Measurements from ENCODE around the gene NCOA7. TPM values are rescaled to one million over a fixed set of nuclear protein-coding genes. Genes with fewer than 3 reads are reported as not detected.

The NCOA7 gene
- total RNA-seq, 1 donor from 2014 or later, result 7.7 TPM

GRCh38 chr6:125793863-125794262 is 3.1 kb downstream of the NCOA7 start:
- Histone ChIP-seq H3K27ac (no peak overlapping the region), H3K36me3 (no peaks in the 10 kb centered on the region), H3K4me2 (no peak overlapping the region), H3K4me1 (peaks cover 10% of the 10 kb centered on the region), H4K20me1 (ENCODE audit: low read depth) (no peaks in the 10 kb centered on the region), H3K27me3 (no peaks in the 10 kb centered on the region), H3K79me2 (ENCODE audit: low read depth) (no peaks in the 10 kb centered on the region), H3K9ac (no peak overlapping the region), H3K9me3 (ENCODE audit: low read depth) (no peaks in the 10 kb centered on the region), H3F3A (ENCODE audit: low read depth) (peaks cover 19% of the 10 kb centered on the region), H3K4me3 (no peak overlapping the region), H2AFZ (replicated peaks) (no peak overlapping the region)
- Mint-ChIP-seq H3K9me3 (no peaks in the 10 kb centered on the region), H3K27me3 (ENCODE audit: insufficient read depth, low read depth) (peaks cover 2% of the 10 kb centered on the region), H3K27ac (no peak overlapping the region), H3K4me1 (peaks cover 16% of the 10 kb centered on the region), H3K4me3 (no peak overlapping the region), H3K36me3 (no peaks in the 10 kb centered on the region)
- no peak for DNase-seq (ENCODE audit: low spot score)
- TF ChIP-seq EZH2phosphoT487 (IDR thresholded peaks at IDR 0.05) (no peak), CTCF (IDR thresholded peaks at IDR 0.05) (no peak), EZH2 (IDR thresholded peaks at IDR 0.05) (no peak)

- Histone ChIP-seq H3K9me3 (ENCODE audit: low read depth) (no peaks in the 10 kb centered on the region), H3K27ac (no peak overlapping the region), H3K4me2 (no peak overlapping the region), H3K9ac (no peak overlapping the region), H3F3A (ENCODE audit: low read depth) (peaks cover 12% of the 10 kb centered on the region), H3K36me3 (no peaks in the 10 kb centered on the region), H3K79me2 (ENCODE audit: low read depth) (no peaks in the 10 kb centered on the region), H2AFZ (replicated peaks) (no peak overlapping the region), H3K27me3 (no peaks in the 10 kb centered on the region), H4K20me1 (ENCODE audit: low read depth) (no peaks in the 10 kb centered on the region), H3K4me3 (no peak overlapping the region), H3K4me1 (peaks cover 5% of the 10 kb centered on the region)
- no peaks in the 10 kb centered on the region for H3K36me3 Mint-ChIP-seq
- no peak for DNase-seq (ENCODE audit: low spot score)
- H3K4me3 Mint-ChIP-seq, result no peak overlapping the region
- H3K9me3 Mint-ChIP-seq, result no peaks in the 10 kb centered on the region
- H3K27ac Mint-ChIP-seq, result no peak overlapping the region
- H3K27me3 Mint-ChIP-seq (ENCODE audit: insufficient read depth, low read depth), result peaks cover 2% of the 10 kb centered on the region
- TF ChIP-seq CTCF (IDR thresholded peaks at IDR 0.05) (no peak), EZH2phosphoT487 (IDR thresholded peaks at IDR 0.05) (no peak), EZH2 (IDR thresholded peaks at IDR 0.05) (no peak)
- H3K4me1 Mint-ChIP-seq, result peaks cover 11% of the 10 kb centered on the region
Measured at GRCh38 chr6:125794342-125795137, 3.8 kb downstream of the NCOA7 start.

- no peaks in the 10 kb centered on the region for H3K27me3 ChIP-seq
- no peaks in the 10 kb centered on the region for H3K79me2 ChIP-seq (ENCODE audit: low read depth)
- Mint-ChIP-seq H3K36me3 (no peaks in the 10 kb centered on the region), H3K4me1 (peaks cover 5% of the 10 kb centered on the region), H3K27me3 (ENCODE audit: insufficient read depth, low read depth) (no peaks in the 10 kb centered on the region), H3K9me3 (no peaks in the 10 kb centered on the region), H3K4me3 (no peak overlapping the region), H3K27ac (no peak overlapping the region)
- peaks cover 6% of the 10 kb centered on the region for H3F3A ChIP-seq (ENCODE audit: low read depth)
- H2AFZ ChIP-seq (replicated peaks), result no peak overlapping the region
- TF ChIP-seq EZH2phosphoT487 (IDR thresholded peaks at IDR 0.05), result no peak
- no peak overlapping the region for H3K9ac ChIP-seq
- no peaks in the 10 kb centered on the region for H3K9me3 ChIP-seq (ENCODE audit: low read depth)
- no peak for DNase-seq (ENCODE audit: low spot score)
- H3K36me3 ChIP-seq, result no peaks in the 10 kb centered on the region
- no peak overlapping the region for H3K4me3 ChIP-seq
- no peak overlapping the region for H3K4me2 ChIP-seq
- H3K4me1 ChIP-seq, result no peaks in the 10 kb centered on the region
- H4K20me1 ChIP-seq (ENCODE audit: low read depth), result no peaks in the 10 kb centered on the region
- H3K27ac ChIP-seq, result no peak overlapping the region
Measured at GRCh38 chr6:125795301-125795700, 4.5 kb downstream of the NCOA7 start.
